Measurements from ENCODE around the gene RPTOR.

Gene RPTOR

DNA sequence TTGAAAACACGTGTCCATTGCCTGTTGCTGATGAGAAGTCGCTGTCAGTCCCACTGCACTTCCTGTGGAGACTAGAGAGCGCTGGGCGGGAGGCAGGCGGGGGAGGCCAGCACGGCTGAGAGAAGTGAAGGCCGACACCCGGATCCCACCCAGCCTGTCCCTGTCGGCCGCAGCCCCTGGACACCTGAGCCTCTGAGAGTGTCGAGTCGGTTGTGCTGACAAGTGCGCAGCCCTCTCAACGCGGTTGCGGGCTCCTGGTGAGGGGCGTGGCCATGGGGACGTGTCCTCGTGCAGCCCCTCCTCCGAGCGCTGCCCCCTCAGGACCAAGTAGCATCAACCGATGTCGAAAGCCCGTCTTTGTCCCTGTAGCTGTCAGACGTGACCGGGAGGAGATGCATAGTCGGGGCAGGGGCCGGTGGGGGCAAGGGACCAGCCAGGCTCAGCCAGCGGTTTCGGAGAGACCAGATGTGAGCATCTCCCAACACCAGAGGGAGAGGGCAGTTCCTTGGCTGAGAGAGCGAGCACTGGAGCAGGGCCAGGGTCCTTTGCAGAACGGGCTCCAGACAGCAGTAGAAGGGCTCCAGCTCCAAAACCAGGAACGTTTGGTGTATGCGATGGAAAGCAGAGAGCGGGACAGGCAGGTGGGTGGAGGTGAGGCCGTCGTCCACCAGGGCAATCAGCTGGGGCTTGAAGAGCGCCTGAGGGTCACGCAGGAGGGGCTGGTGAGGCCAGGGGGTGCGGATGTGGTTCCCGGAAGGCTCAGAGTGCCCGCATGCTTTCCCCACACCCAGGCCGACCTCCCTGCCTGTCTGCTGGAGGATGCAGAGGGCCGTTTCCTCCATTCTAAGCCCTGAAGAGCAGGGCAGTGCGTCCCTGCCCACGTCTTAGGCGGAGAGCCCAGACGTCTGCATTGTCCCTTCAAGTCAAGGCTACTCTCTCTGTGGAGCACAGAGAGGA is 403.7 kb downstream of the RPTOR start:
- no peak for DNase-seq (ENCODE audit: low spot score)

GRCh38 chr17:80948976-80949450 is 404.4 kb downstream of the RPTOR start:
- DNase-seq (ENCODE audit: low spot score) = no peak

GRCh38 chr17:80949451-80950421 is 405.1 kb downstream of the RPTOR start:
- DNase-seq (ENCODE audit: low spot score) = no peak

GRCh38 chr17:80950466-80951120 is 406.0 kb downstream of the RPTOR start:
- DNase-seq (ENCODE audit: low spot score) = no peak

- no peak for DNase-seq (ENCODE audit: low spot score)
Measured at GRCh38 chr17:80951121-80952090, 406.8 kb downstream of the RPTOR start.

GRCh38 chr17:80952291-80952690 is 407.7 kb downstream of the RPTOR start:
- no peak for DNase-seq (ENCODE audit: low spot score)

DNA sequence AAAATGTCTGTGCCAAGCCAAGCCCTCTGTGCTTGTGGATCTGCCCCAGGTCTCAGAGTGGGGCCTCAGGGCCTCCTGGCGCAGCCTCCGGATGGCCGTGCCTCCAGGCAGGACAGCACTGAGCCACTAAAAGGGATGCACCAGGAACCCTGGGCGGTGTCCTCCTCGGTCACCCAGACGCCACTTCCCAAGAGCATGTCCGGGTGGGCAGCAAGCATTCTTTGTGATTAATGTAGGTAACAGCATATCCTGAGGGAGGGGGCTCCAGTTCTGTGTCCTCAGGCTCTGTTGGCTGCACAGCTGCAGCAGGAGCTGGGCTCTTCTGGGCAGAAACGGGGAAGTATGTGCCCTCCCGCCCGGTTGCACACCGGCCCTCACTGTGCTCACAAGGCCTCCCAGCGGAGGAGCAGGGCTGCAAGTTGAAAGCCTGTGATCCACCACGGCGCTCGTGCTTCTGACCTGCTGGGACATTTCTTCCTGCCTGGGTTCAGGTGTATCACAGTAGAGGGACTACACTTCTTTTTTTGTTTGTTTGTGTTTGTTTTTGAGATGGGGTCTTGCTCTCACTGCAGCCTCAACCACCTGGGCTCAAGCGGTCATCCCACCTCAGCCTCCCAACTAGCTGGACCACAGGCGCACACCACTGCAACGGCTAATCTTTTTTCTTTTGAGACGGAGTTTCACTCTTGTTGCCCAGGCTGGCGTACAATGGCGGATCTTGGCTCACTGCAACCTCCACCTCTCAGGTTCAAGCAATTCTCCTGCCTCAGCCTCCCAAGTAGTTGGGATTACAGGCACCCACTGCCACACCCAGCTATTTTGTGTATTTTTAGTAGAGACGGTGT is 409.1 kb downstream of the RPTOR start:
- no peak for DNase-seq (ENCODE audit: low spot score)

DNA sequence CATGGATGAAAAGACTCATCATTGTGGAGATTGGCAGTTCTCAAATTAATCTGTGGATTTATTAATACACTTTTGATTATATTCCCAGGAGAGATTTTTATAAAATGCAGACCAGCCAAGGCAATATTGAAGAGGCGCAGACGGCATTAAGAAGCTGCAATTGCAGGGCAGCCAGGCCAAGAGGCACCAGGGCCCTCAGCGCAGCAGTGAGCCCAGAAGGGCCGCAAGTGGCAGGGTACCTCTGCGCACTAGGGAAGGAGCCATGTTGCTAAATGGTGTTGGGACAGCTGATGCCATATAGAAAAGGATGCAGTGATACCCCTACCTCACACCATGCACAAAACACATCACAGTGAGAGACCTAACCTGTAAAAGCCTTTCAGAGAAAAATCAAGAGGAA is 410.4 kb downstream of the RPTOR start:
- no peak for DNase-seq (ENCODE audit: low spot score)

- DNase-seq (ENCODE audit: low spot score) = no peak
Measured at GRCh38 chr17:80955671-80956280, 411.1 kb downstream of the RPTOR start.

DNA sequence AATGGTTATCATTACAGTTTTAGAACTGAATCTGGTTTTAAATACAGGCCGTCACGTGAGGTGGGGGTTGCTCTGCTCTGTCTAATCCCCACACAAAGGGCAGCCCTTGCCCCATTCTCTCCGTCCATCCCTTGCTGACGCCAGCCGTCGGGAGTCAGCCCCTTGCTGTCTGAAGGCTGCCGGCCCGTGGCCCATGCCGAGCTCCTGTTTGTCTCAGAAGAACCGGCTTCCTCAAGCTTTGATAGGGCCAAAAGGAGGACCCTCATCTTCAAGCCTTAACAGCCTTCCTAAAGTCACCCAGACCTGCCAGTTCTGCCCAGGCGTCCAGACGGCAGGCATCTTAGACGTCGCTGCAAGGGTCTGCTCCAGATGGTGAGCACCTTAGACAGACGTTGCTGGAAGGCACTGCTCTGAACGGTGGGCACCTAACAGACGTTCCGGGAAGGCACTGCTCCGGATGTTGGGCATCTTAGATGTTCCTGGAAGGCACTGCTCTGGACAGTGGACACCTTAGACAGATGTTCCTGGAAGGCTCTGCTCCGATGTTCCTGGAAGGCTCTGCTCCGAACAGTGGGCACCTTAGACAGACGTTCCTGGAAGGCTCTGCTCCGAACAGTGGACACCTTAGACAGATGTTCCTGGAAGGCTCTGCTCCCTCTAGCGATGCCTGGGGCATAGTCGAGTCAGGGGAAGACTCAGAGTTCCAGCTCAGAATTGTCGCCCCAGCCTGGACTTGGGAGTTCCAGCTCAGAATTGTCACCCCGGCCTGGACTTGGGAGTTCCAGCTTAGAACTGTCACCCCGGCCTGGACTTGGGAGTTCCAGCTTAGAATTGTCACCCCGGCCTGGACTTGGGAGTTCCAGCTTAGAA is 411.9 kb downstream of the RPTOR start:
- no peak for DNase-seq (ENCODE audit: low spot score)

DNA sequence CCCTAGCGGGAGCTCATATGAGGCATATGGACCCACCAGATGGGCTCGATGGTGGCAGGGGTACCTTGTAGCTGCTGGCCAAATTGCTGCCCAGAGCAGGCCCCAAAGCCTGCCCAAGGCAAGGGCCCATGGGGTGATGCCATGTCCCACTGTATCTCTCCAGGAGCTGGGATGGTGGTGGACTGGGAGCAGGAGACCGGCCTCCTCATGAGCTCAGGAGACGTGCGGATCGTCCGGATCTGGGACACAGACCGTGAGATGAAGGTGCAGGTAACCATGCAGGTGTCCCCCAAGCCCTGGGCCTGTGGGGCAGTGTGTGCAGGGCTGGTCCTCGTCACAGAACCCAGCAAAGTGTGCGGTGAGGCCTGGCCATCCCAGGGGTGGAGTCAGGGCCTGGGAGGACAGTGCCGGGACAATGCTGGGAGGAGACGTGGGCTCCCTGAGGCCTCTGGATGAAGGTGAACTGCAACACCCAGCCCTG is 412.9 kb downstream of the RPTOR start:
- DNase-seq (ENCODE audit: low spot score) = no peak

DNA sequence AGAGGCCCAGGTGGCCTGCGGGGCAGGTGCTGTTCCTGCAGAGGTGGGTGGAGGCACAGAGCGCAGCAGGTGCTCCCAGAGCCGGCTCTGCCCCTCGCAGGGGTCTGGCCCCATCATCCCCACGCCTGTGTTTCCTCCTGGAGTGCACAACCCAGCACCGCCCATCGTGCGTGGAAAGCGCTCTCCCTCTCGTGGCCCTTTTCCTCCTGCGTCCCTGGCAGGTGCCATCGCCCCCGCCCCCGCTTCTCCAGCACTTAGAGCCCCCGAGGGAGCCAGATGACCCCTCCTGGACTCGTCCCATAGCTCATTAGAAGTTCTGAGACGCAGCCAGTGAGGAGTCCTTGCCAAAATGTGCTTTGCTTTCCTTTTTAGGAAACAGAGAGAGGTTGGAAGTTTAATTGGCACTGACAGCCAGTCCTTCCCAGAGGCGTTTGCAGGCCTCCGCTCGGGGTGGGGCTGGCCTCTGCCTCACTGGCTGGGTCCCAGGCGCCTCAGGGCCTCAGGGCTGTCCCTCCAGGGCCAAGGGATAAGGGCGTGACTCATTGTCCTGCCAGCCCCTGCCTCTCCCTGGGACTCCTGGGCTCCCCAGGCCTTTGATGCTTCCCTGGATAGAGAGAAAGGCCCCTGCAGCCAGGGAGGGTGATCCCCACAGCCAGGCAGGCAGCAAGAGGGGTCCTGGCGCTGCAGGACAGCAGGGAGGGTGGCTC is 414.8 kb downstream of the RPTOR start:
- no peak for DNase-seq (ENCODE audit: low spot score)

- no peak for DNase-seq (ENCODE audit: low spot score)
Measured at GRCh38 chr17:80960037-80960796, 415.6 kb downstream of the RPTOR start.

DNA sequence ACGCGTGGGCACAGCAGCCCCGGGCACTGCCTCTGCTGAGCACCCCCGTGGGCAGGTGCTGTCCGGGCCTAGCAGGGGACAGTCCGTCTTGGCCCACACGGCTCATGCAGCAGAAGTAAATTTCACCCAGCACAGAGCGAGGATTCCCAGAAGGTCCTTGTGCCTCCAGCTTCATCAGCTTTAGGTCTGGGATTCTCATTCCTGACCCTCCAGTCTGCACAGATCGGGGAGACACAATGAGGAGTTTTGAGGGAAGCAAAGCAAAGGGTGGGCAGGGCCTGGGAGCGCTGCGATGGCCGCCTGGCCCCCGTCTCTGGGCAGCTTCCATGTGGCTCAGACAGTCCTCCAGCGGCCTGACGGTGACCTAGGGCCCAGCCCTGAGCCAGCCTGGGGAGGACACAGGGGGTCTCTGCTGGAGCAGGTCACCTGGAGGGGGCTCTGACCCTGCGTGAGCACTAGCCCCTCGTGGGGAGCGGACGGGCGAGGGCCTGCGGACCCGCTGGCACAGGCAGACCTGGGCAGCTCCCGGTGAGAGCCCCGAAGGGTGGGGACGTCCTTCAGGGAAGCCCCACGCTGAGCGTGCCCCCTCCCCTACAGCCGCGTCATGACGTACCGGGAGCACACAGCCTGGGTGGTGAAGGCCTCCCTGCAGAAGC is 416.3 kb downstream of the RPTOR start:
- DNase-seq (ENCODE audit: low spot score) = no peak

DNA sequence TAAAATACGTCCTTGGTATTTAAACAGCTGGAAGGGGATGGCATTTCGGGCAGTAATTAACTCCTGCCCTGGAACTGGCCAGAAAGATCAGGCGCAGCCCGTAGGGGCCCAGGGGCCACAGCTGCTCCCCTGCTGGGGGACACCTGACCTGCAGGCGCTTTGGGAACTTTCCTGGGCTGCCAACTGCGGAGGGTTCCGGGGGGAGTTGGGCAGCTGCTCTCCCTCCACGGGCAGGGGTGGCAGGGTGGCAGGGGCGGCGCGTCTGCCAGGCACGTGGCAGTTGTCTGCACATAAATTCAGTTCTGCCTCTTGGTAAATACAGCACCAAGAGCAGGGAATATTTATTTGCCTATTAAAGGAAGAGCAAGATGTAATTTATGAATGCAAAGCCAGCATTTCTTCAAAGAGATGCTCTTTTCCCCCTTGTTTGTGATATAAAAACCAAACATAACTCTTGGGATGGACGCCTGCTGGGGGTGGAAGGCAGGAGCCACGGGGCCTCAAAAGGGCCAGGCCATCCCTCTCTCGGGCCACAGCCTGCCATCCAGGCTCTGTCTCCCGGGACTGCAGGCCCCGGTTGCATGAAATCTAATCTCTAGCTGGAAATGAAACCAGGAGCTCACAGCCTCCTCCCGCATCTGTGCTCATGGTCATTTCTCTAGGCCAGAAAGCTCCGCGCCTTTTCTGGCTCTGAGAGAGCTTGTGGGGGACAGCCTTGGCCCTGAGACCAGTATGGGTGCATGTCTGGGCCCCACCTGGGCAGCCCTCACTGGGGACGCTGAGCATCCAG is 417.1 kb downstream of the RPTOR start:
- no peak for DNase-seq (ENCODE audit: low spot score)

Data from hematopoietic multipotent progenitor cell treated with erythropoietin and hydrocortisone succinate and interleukin-3 and kit ligand, for 15 days (in vitro differentiated cells).